HCT116 (cell line): ENCODE data around the gene ANKS4B. TPM values are rescaled to one million over a fixed set of nuclear protein-coding genes. Genes with fewer than 3 reads are reported as not detected.

Source experiments
- ATAC-seq: fragments of 200-7000 bp; cut with Tn5 transposase; 2 replicates; pipeline ENCODE4 v1.9.1; 2020; ENCODE audit warnings: mild to moderate bottlenecking, moderate library complexity
- BruUV-seq: library from RNA; stranded (reverse); fragments of 400-500 nt; replicated peaks from 2 replicates; lab custom pipeline; 2021; lab: Mats Ljungman, UMichigan
- CTCF ChIA-PET: fragments of 300-600 bp; sonication (Branson Sonifier 250); formaldehyde crosslinking; loops from one replicate; lab custom pipeline; 2021; ENCODE audit warnings: antibody characterized with exemption; lab: Charles Lee
- POLR2A ChIA-PET: fragments of 300-600, 350-600 bp; sonication (Branson Sonifier 250); formaldehyde crosslinking; loops from one replicate; lab custom pipeline; 2021; ENCODE audit warnings: antibody characterized with exemption; lab: Charles Lee
- RAD21 ChIA-PET, 2 experiments: fragments of 300-600 bp; sonication (Branson Sonifier 250); formaldehyde crosslinking; loops; one replicate each; lab custom pipeline; 2023; ENCODE audit warnings: low total read pairs in 2 of 2; ENCODE audit not compliant: uncharacterized antibody in 2 of 2, unreplicated experiment in 2 of 2, low non-redundant PET in 1 of 2; lab: Charles Lee
- DNase-seq: peaks from one replicate; pipeline ENCODE4 v3.0.0-alpha.2; 2010; ENCODE audit warnings: low read depth, low spot score
- H2AFZ ChIP-seq: fragments of 200-600 bp; shearing (Covaris generic), sonication (generic); 2 replicates; pipeline ENCODE4 v1.6.1; 2017; ENCODE audit warnings: low read depth, mixed run types, mixed read lengths, antibody characterized with exemption, low read length; ENCODE audit not compliant: poor library complexity, severe bottlenecking
- H3K27ac ChIP-seq: 2 replicates; pipeline ENCODE4 v1.5.1; 2012; ENCODE audit warnings: low read depth, low read length
- H3K27me3 ChIP-seq: fragments of 200-600 bp; sonication (generic); 2 replicates; pipeline ENCODE4 v1.6.1; 2016; ENCODE audit warnings: mixed run types, low read length, mixed read lengths; ENCODE audit not compliant: insufficient read depth
- H3K36me3 ChIP-seq, 2 experiments: fragments of 200-500 bp in 1 of 2; fragments of 200-600 bp in 1 of 2; sonication (Bioruptor generic) in 1 of 2; sonication (generic) in 1 of 2; 2 replicates each; pipeline versions ENCODE4 v1.5.1 to v1.6.1; 2014 to 2016; ENCODE audit warnings: low read length in 2 of 2, inconsistent platforms in 1 of 2, mixed read lengths in 1 of 2, mixed run types in 1 of 2; ENCODE audit not compliant: insufficient read depth in 2 of 2, control insufficient read depth in 1 of 2
- H3K4me1 ChIP-seq, 2 experiments: fragments of 200-600 bp in 1 of 2; sonication (generic) in 1 of 2; 2 replicates each; pipeline versions ENCODE4 v1.5.1 to v1.6.1; 2012 to 2017; ENCODE audit warnings: low read length in 2 of 2, inconsistent platforms in 1 of 2, mild to moderate bottlenecking in 1 of 2, mixed read lengths in 1 of 2, mixed run types in 1 of 2, moderate library complexity in 1 of 2; ENCODE audit not compliant: insufficient read depth in 2 of 2, control insufficient read depth in 1 of 2
- H3K4me2 ChIP-seq: fragments of 200-600 bp; sonication (generic); 2 replicates; pipeline ENCODE4 v1.6.1; 2017; ENCODE audit warnings: mixed run types, low read length, mixed read lengths
- H3K4me3 ChIP-seq, 2 experiments: fragments of 200-600 bp in 1 of 2; sonication (generic) in 1 of 2; replicated peaks in 1 of 2; 2 replicates each; pipeline ENCODE4 v1.5.1; 2011 to 2016; ENCODE audit warnings: low read length in 2 of 2, control low read depth in 1 of 2, low read depth in 1 of 2, mild to moderate bottlenecking in 1 of 2, mixed read lengths in 1 of 2, mixed run types in 1 of 2
- H3K79me2 ChIP-seq: fragments of 200-600 bp; sonication (generic); 2 replicates; pipeline ENCODE4 v1.6.1; 2017; ENCODE audit warnings: mild to moderate bottlenecking, mixed run types, low read length, moderate library complexity, mixed read lengths; ENCODE audit not compliant: insufficient read depth
- H3K9ac ChIP-seq: fragments of 200-600 bp; sonication (generic); 2 replicates; pipeline ENCODE4 v1.6.1; 2016; ENCODE audit warnings: low read length, mixed read lengths
- H3K9me2 ChIP-seq: fragments of 200-600 bp; sonication (generic), shearing (Covaris generic); 2 replicates; pipeline ENCODE4 v1.6.1; 2017; ENCODE audit warnings: mixed run types, mild to moderate bottlenecking, moderate library complexity; ENCODE audit not compliant: insufficient read depth
- H3K9me3 ChIP-seq, 2 experiments: fragments of 200-500 bp in 1 of 2; fragments of 200-600 bp in 1 of 2; sonication (Bioruptor generic) in 1 of 2; sonication (generic) in 1 of 2; 2 replicates each; pipeline ENCODE4 v1.6.1; 2014 to 2017; ENCODE audit warnings: low read length in 2 of 2, mixed read lengths in 2 of 2, inconsistent platforms in 1 of 2, low read depth in 1 of 2, mild to moderate bottlenecking in 1 of 2, mixed run types in 1 of 2, moderate library complexity in 1 of 2; ENCODE audit not compliant: control insufficient read depth in 1 of 2, insufficient read depth in 1 of 2
- H4K20me1 ChIP-seq: fragments of 200-600 bp; sonication (generic), shearing (Covaris generic); 2 replicates; pipeline ENCODE4 v1.6.1; 2017; ENCODE audit warnings: mixed run types, mild to moderate bottlenecking, moderate library complexity; ENCODE audit not compliant: insufficient read depth
- ATF3 ChIP-seq: IDR thresholded peaks from 2 replicates; pipeline ENCODE4 v1.6.1; 2012
- CBX3 ChIP-seq: IDR thresholded peaks from 2 replicates; pipeline ENCODE4 v1.6.1; 2012; ENCODE audit warnings: low read depth
- CEBPB ChIP-seq: IDR thresholded peaks from 2 replicates; pipeline ENCODE4 v1.6.1; 2012; ENCODE audit warnings: low read depth
- CTCF ChIP-seq, 3 experiments: fragments of 200-600 bp in 1 of 3; sonication (generic) in 1 of 3; IDR thresholded peaks in 2 of 3; conservative IDR thresholded peaks in 1 of 3; 2 replicates each; pipeline ENCODE4 v1.5.1; 2012 to 2017; ENCODE audit warnings: low read depth in 2 of 3, low read length in 2 of 3, antibody characterized with exemption in 1 of 3, borderline replicate concordance in 1 of 3, control low read depth in 1 of 3, mild to moderate bottlenecking in 1 of 3, mixed read lengths in 1 of 3, mixed run types in 1 of 3, moderate library complexity in 1 of 3; ENCODE audit not compliant: insufficient read depth in 1 of 3
- ELF1 ChIP-seq: IDR thresholded peaks from 2 replicates; pipeline ENCODE4 v1.6.1; 2012; ENCODE audit warnings: low read depth, borderline replicate concordance
- EZH2phosphoT487 ChIP-seq: fragments of 200-600 bp; IDR thresholded peaks from 2 replicates; pipeline ENCODE4 v1.6.1; 2018; ENCODE audit warnings: antibody characterized with exemption, borderline replicate concordance
- FOSL1 ChIP-seq: IDR thresholded peaks from 2 replicates; pipeline ENCODE4 v1.6.1; 2012; ENCODE audit warnings: low read depth
- JUND ChIP-seq: IDR thresholded peaks from 2 replicates; pipeline ENCODE4 v1.6.1; 2012
- MAX ChIP-seq: IDR thresholded peaks from 2 replicates; pipeline ENCODE4 v1.6.1; 2012
- POLR2A ChIP-seq: IDR thresholded peaks from 2 replicates; pipeline ENCODE4 v1.7.0; 2011; ENCODE audit warnings: borderline replicate concordance; ENCODE audit not compliant: insufficient read depth, insufficient read length; ENCODE audit errors: extremely low read depth
- REST ChIP-seq: IDR thresholded peaks from 2 replicates; pipeline ENCODE4 v1.6.1; 2012; ENCODE audit warnings: low read depth
- ZBTB33 ChIP-seq: IDR thresholded peaks from 2 replicates; pipeline ENCODE4 v1.6.1; 2011; ENCODE audit warnings: mild to moderate bottlenecking, low read length, moderate library complexity; ENCODE audit not compliant: insufficient replicate concordance; ENCODE audit errors: extremely low read depth
- ZFX ChIP-seq: fragments of 450-650 bp; IDR thresholded peaks from 2 replicates; pipeline ENCODE4 v1.6.1; 2017
- ZNF274 ChIP-seq: fragments of 200-500 bp; sonication (Bioruptor generic); IDR thresholded peaks from 2 replicates; pipeline ENCODE4 v1.6.1; 2014; ENCODE audit warnings: mild to moderate bottlenecking, low read depth, low read length, inconsistent platforms
- intact Hi-C: fragments of 100-400 bp; cut with micrococcal nuclease; formaldehyde crosslinking; loops from 2 replicates; pipeline ENCODE4 v1.10.0; 2022
- total RNA-seq: library from RNA; stranded (reverse); gene quantifications from one replicate; pipeline ENCODE4 v1.2.1, GENCODE V29; 2021; ENCODE audit not compliant: unreplicated experiment

ANKS4B gene
- total RNA-seq, 1 experiment from 2014 or later, result not detected

- Histone ChIP-seq H3K4me2 (no peak overlapping the region), H3K79me2 (no peaks in the 10 kb centered on the region), H3K4me1 (peaks cover 8 to 17% of the 10 kb centered on the region in 2 experiments; a peak in 3 of 4 replicates), H3K9me2 (no peaks in the 10 kb centered on the region), H3K9me3 (no peaks in the 10 kb centered on the region)
- POLR2A ChIA-PET, result interaction anchor here (3.5 kb wide), 1 partner anchor 111 kb away, joined by 18 read pairs; no protein-coding TSS in a partner anchor
- CTCF ChIA-PET, result interaction anchor here (1.1 to 5.9 kb wide), 2 partner anchors 111 to 152 kb away, joined by 3 to 101 read pairs; no protein-coding TSS in a partner anchor
- DNase-seq, result no peak
- TF ChIP-seq REST (no peak), ELF1 (no peak), EZH2phosphoT487 (no peak), FOSL1 (no peak), POLR2A (no peak), ZBTB33 (no peak), ATF3 (no peak), CTCF (IDR thresholded peaks at IDR 0.05 in 2 of 3, conservative IDR thresholded peaks at IDR 0.05 in 1 of 3; ENCODE audit: borderline replicate concordance in 1 of 3, insufficient read depth in 1 of 3, low read depth in 2 of 3, low read length in 2 of 3) (no peak), JUND (no peak), ZFX (no peak), CBX3 (no peak), CEBPB (no peak), ZNF274 (no peak), MAX (no peak)
- TF ChIP-seq, all 23 proteins: peak for 0
- Histone ChIP-seq H3K36me3 (no peaks in the 10 kb centered on the region), H3K9ac (no peak overlapping the region), H3K4me3 (no peak overlapping the region), H4K20me1 (no peaks in the 10 kb centered on the region), H3K27ac (no peak overlapping the region), H2AFZ (peak overlapping the region; percentile 80), H3K27me3 (no peaks in the 10 kb centered on the region)
- no peak for ATAC-seq
- RAD21 ChIA-PET, result interaction anchor here in 1 of 2 experiments (1.4 to 2.3 kb wide), 2 partner anchors 87 to 111 kb away, joined by 3 to 11 read pairs; no protein-coding TSS in a partner anchor
- intact Hi-C loops, result no loop called here
- no TSS peak for BruUV-seq
Measured at GRCh38 chr16:21190013-21190412, 43.5 kb upstream of the ANKS4B start.
